ENCODE measurements around the gene MPP3.

MPP3 gene

GRCh38 chr17:43814714-43815113 lies 18.2 kb downstream of the MPP3 start:
- H3K27me3 ChIP-seq (ENCODE audit: insufficient read depth, low read length, poor library complexity), result peaks cover 19% of the 10 kb centered on the region
- H3K79me2 ChIP-seq (ENCODE audit: insufficient read depth, low read length), result no peaks in the 10 kb centered on the region
- DNase-seq (no peak), ATAC-seq (ENCODE audit: insufficient read depth, low read depth) (no peak)
- no peak overlapping the region for H3K4me2 ChIP-seq (ENCODE audit: insufficient read depth, low read length)
- H3K9me3 ChIP-seq (ENCODE audit: insufficient read depth, low read length, severe bottlenecking), result no peaks in the 10 kb centered on the region
- no peaks in the 10 kb centered on the region for H4K20me1 ChIP-seq (ENCODE audit: insufficient read depth, low read length)
- H3K9ac ChIP-seq (ENCODE audit: low read depth, low read length), result no peak overlapping the region
- no peak overlapping the region for H2AFZ ChIP-seq (ENCODE audit: low read depth, low read length)
- no peak overlapping the region for H3K4me3 ChIP-seq (ENCODE audit: low read depth in 1 of 2, low read length in 2 of 2)
- no peaks in the 10 kb centered on the region for H3K4me1 ChIP-seq (ENCODE audit: insufficient read depth, low read length)
- TF ChIP-seq EZH2 (IDR thresholded peaks at IDR 0.05; ENCODE audit: borderline replicate concordance, low read depth, low read length, severe bottlenecking) (no peak), CTCF (IDR thresholded peaks at IDR 0.05; ENCODE audit: borderline replicate concordance, extremely low read depth, low read length, poor library complexity, severe bottlenecking) (no peak)
- H3K27ac ChIP-seq (ENCODE audit: low read length), result no peak overlapping the region
- no peaks in the 10 kb centered on the region for H3K36me3 ChIP-seq (ENCODE audit: insufficient read depth, low read length)

GRCh38 chr17:43814026-43814425 lies 18.9 kb downstream of the MPP3 start:
- Histone ChIP-seq H3K9me3 (ENCODE audit: insufficient read depth, low read length, severe bottlenecking) (no peaks in the 10 kb centered on the region), H3K4me2 (ENCODE audit: insufficient read depth, low read length) (no peak overlapping the region), H3K9ac (ENCODE audit: low read depth, low read length) (no peak overlapping the region), H4K20me1 (ENCODE audit: insufficient read depth, low read length) (no peaks in the 10 kb centered on the region), H3K27me3 (ENCODE audit: insufficient read depth, low read length, poor library complexity) (peaks cover 19% of the 10 kb centered on the region), H3K4me3 (ENCODE audit: low read depth in 1 of 2, low read length in 2 of 2) (no peak overlapping the region), H3K79me2 (ENCODE audit: insufficient read depth, low read length) (no peaks in the 10 kb centered on the region), H2AFZ (ENCODE audit: low read depth, low read length) (no peak overlapping the region), H3K4me1 (ENCODE audit: insufficient read depth, low read length) (no peaks in the 10 kb centered on the region), H3K27ac (ENCODE audit: low read length) (no peak overlapping the region), H3K36me3 (ENCODE audit: insufficient read depth, low read length) (no peaks in the 10 kb centered on the region)
- TF ChIP-seq CTCF (IDR thresholded peaks at IDR 0.05; ENCODE audit: borderline replicate concordance, extremely low read depth, low read length, poor library complexity, severe bottlenecking), result no peak
- no peak for TF ChIP-seq EZH2 (IDR thresholded peaks at IDR 0.05; ENCODE audit: borderline replicate concordance, low read depth, low read length, severe bottlenecking)
- no peak for ATAC-seq (ENCODE audit: insufficient read depth, low read depth)
- no peak for DNase-seq

GRCh38 chr17:43813386-43813785 lies 19.6 kb downstream of the MPP3 start:
- H3K9me3 ChIP-seq (ENCODE audit: insufficient read depth, low read length, severe bottlenecking), result no peaks in the 10 kb centered on the region
- no peaks in the 10 kb centered on the region for H3K4me1 ChIP-seq (ENCODE audit: insufficient read depth, low read length)
- no peak for TF ChIP-seq EZH2 (IDR thresholded peaks at IDR 0.05; ENCODE audit: borderline replicate concordance, low read depth, low read length, severe bottlenecking)
- no peak for TF ChIP-seq CTCF (IDR thresholded peaks at IDR 0.05; ENCODE audit: borderline replicate concordance, extremely low read depth, low read length, poor library complexity, severe bottlenecking)
- H3K9ac ChIP-seq (ENCODE audit: low read depth, low read length), result no peak overlapping the region
- H2AFZ ChIP-seq (ENCODE audit: low read depth, low read length), result no peak overlapping the region
- peaks cover 22% of the 10 kb centered on the region for H3K27me3 ChIP-seq (ENCODE audit: insufficient read depth, low read length, poor library complexity)
- no peak for DNase-seq
- no peak overlapping the region for H3K27ac ChIP-seq (ENCODE audit: low read length)
- H3K79me2 ChIP-seq (ENCODE audit: insufficient read depth, low read length), result no peaks in the 10 kb centered on the region
- H4K20me1 ChIP-seq (ENCODE audit: insufficient read depth, low read length), result no peaks in the 10 kb centered on the region
- H3K4me3 ChIP-seq (ENCODE audit: low read depth in 1 of 2, low read length in 2 of 2), result no peak overlapping the region
- H3K36me3 ChIP-seq (ENCODE audit: insufficient read depth, low read length), result no peaks in the 10 kb centered on the region
- no peak overlapping the region for H3K4me2 ChIP-seq (ENCODE audit: insufficient read depth, low read length)
- no peak for ATAC-seq (ENCODE audit: insufficient read depth, low read depth)
